Posterior cingulate gyrus (tissue), 11 donors: ENCODE data around the gene RRM1.
A peak's percentile ranks its signal among the peaks of the same experiment; 100 is the strongest.

ENCODE experiments used
- DNase-seq, 10 donors: peaks; one replicate each; pipeline versions ENCODE4 v3.0.0 to v3.0.0-alpha.2; 2020 to 2021; ENCODE audit warnings: mixed read lengths in 3 of 10
- intact Hi-C: fragments of 100-400 bp; cut with DNase I; formaldehyde crosslinking; loops from one replicate; pipeline ENCODE4 v1.15.1; 2023

RRM1 gene

GRCh38 chr11:4183410-4184057 is 88.9 kb downstream of the RRM1 start:
- intact Hi-C loops = no loop called here

DNA sequence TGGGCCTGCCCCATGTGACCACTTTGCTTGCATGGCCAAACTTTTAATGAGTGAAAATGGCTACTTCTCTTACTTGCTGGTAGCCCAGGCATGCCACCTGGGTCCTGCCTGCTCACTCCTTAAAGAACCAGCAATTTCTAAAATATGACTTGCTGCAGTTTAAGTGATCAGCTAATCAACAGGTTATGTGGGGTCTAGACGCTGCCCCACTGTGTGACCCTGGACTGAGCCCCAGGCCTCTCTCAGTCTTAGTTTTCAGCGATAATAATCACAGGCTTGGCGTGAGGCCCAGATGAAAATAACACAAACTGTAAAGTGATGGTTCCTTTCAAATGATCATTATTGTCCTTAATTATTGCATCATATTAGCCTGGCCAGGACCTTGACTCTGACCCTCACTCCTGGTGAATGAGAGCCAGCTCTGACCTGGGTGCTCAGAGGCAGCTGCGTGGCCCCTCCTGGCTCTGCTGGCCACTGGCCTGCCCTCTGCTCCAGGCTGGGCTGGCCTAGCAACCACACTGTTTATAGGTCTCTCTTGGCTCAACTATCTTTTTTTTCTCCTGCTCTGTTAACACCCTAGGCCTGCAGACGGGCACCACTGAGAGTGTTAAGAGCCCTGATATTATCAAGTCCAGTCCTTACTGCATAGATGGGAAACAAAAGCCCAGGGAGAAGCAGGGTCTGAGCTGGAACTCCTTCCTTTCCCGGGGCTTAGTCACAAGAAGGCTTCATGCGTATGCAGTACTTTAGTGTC is 89.7 kb downstream of the RRM1 start:
- no peak for DNase-seq
- intact Hi-C loops = no loop called here

More at GRCh38 chr11:4183410-4184057, 88.9 kb downstream of the RRM1 start:
- DNase-seq = no peak

DNA sequence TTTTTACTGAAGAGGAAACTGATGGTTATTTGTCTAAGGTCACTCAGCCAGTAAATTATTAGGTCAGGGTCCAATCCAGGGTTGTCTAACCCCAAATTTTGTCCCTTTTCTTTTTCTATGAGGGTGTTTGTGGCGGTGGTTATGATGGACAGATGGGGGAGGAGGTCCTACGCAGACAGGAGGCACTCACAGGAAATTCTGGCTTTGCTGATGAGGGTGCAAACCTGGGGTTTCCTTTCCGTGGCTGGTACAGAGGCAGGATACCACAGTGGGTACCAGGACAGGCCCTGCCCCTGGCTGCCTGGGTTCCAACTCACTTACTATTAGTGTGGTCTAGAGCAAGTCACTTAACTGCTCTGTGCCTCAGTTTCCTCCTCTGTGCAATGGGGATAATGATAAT is 91.0 kb downstream of the RRM1 start:
- intact Hi-C loops = no loop called here
- DNase-seq = no peak

GRCh38 chr11:4186464-4187054 is 92.0 kb downstream of the RRM1 start:
- intact Hi-C loops = loop anchor here (1.0 to 2.0 kb wide), 3 partner anchors 307 to 818 kb away; no protein-coding TSS in a partner anchor
- no peak for DNase-seq

DNA sequence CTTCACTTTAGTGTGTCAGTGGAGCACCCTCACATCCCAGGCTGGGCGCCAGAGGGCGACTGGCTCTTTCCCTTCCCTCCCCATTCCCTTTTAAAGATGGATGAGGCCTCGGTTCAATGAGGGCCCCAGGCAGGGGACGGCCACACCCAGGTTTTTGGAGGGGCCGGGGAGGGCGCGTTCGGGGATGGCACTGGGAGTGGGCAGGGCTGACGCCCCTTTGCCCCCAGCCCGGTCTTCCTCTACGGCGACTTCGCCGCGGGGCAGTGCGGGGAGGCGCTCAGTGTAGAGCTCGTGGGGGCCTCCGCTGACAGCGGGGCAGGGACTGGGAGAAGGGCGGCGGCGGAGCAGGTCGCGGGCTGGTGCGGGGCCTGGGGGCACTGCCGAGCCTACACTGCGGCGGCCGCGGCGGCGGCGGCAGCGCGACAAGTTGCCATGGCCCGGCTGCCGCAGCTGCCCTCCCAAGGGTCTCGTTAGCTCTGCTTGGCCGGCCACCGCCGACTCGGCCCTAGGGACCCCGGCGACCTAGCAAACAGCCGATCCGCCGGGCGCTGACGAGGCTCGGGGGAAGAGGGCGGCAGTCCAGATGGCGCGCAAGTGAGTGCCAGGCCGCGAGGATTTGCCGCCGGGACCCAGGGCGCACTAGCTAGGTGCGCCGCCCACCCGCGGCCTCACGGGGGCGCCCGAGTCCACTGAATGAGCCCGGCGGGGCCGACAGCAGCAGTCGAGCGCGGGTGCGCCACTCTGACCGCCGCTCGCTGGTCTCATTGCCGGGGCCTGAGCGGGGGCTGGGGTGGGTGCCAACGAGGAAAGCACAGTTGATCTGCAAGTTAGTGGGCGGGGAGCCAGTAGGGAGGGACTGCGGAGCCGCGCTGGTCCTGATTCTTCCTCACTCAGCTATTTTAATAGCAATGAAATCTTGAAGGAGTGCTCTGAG is 92.7 kb downstream of the RRM1 start:
- intact Hi-C loops = loop anchor here (1.0 to 2.0 kb wide), 3 partner anchors 306 to 817 kb away; no protein-coding TSS in a partner anchor
- DNase-seq = peak; percentile 75 to 98 (median 89)
